Peyer's patch (tissue), 4 donors: ENCODE results near the gene IL13RA2. TPM values are rescaled to one million over a fixed set of nuclear protein-coding genes. Genes with fewer than 3 reads are reported as not detected.

Experiments
- DNase-seq, 3 donors: peaks; one replicate each; pipeline ENCODE4 v3.0.0-alpha.2; 2017 to 2019
- H3K27ac ChIP-seq, 4 donors: fragments of 200-600 bp; sonication (generic); one replicate each; pipeline ENCODE4 v1.5.1; 2016 to 2019
- H3K27me3 ChIP-seq, 2 donors: fragments of 200-600 bp; sonication (generic); one replicate each; pipeline ENCODE4 v1.5.1; 2019
- H3K36me3 ChIP-seq, 3 donors: fragments of 200-600 bp; sonication (generic); one replicate each; pipeline ENCODE4 v1.5.1; 2016 to 2019
- H3K4me1 ChIP-seq, 4 donors: fragments of 200-600 bp; sonication (generic); one replicate each; pipeline ENCODE4 v1.5.1; 2016 to 2019
- H3K4me3 ChIP-seq, 4 donors: fragments of 200-600 bp; sonication (generic); 1 replicate in 3 of 4; 2 replicates in 1 of 4; pipeline ENCODE4 v1.5.1; 2016 to 2019; ENCODE audit warnings: mild to moderate bottlenecking in 1 of 4
- H3K9me3 ChIP-seq, 4 donors: fragments of 200-600 bp; sonication (generic); one replicate each; pipeline ENCODE4 v1.5.1; 2016 to 2019; ENCODE audit warnings: mild to moderate bottlenecking in 1 of 4
- CTCF ChIP-seq, 6 experiments: fragments of 450-650 bp in 4 of 6; fragments of 200-600 bp in 2 of 6; sonication (generic) in 1 of 6; IDR thresholded peaks; one replicate each; pipeline ENCODE4 v1.5.1; 2017 to 2019; ENCODE audit warnings: antibody characterized with exemption in 6 of 6, mild to moderate bottlenecking in 3 of 6, moderate library complexity in 1 of 6
- POLR2A ChIP-seq, 2 donors: fragments of 450-650 bp; IDR thresholded peaks; one replicate each; pipeline ENCODE4 v1.5.1; 2017; ENCODE audit warnings: antibody characterized with exemption in 2 of 2, mild to moderate bottlenecking in 2 of 2, moderate library complexity in 2 of 2
- total RNA-seq, 4 donors: library from RNA; depleted of rRNA; stranded (reverse); fragments of >200 nt; gene quantifications; one replicate each; pipeline ENCODE4 v1.1.0, GENCODE V29; 2016

Gene IL13RA2
- total RNA-seq, 4 donors from 2014 or later, result not detected

GRCh38 chrX:115047715-115048114, 30.3 kb upstream of the IL13RA2 start:
- H3K4me3 ChIP-seq, result no peak overlapping the region
- H3K27me3 ChIP-seq, result no peaks in the 10 kb centered on the region
- no peaks in the 10 kb centered on the region for H3K36me3 ChIP-seq
- no peak for DNase-seq
- no peak overlapping the region for H3K27ac ChIP-seq
- no peaks in the 10 kb centered on the region for H3K4me1 ChIP-seq
- TF ChIP-seq POLR2A (IDR thresholded peaks at IDR 0.05) (no peak), CTCF (IDR thresholded peaks at IDR 0.05) (no peak)
- H3K9me3 ChIP-seq, result no peaks in the 10 kb centered on the region

- TF ChIP-seq POLR2A (IDR thresholded peaks at IDR 0.05), result no peak
- TF ChIP-seq CTCF (IDR thresholded peaks at IDR 0.05), result no peak
- no peak for DNase-seq
- no peaks in the 10 kb centered on the region for H3K36me3 ChIP-seq
- H3K27ac ChIP-seq, result no peak overlapping the region
- no peak overlapping the region for H3K4me3 ChIP-seq
- no peaks in the 10 kb centered on the region for H3K27me3 ChIP-seq
- H3K9me3 ChIP-seq, result no peaks in the 10 kb centered on the region
- no peaks in the 10 kb centered on the region for H3K4me1 ChIP-seq
These were observed 29.8 kb upstream of the IL13RA2 start for GRCh38 chrX:115047181-115047580.

- no peak overlapping the region for H3K4me3 ChIP-seq
- H3K4me1 ChIP-seq, result no peaks in the 10 kb centered on the region
- no peak for TF ChIP-seq POLR2A (IDR thresholded peaks at IDR 0.05)
- no peak for TF ChIP-seq CTCF (IDR thresholded peaks at IDR 0.05)
- no peak overlapping the region for H3K27ac ChIP-seq
- H3K36me3 ChIP-seq, result no peaks in the 10 kb centered on the region
- no peak for DNase-seq
- no peaks in the 10 kb centered on the region for H3K9me3 ChIP-seq
- H3K27me3 ChIP-seq, result no peaks in the 10 kb centered on the region
These were observed 23.0 kb upstream of the IL13RA2 start for GRCh38 chrX:115040417-115040816.

GRCh38 chrX:115038406-115038805, 21.0 kb upstream of the IL13RA2 start:
- Histone ChIP-seq H3K9me3 (no peaks in the 10 kb centered on the region), H3K36me3 (no peaks in the 10 kb centered on the region), H3K27ac (no peak overlapping the region), H3K4me3 (no peak overlapping the region), H3K4me1 (no peaks in the 10 kb centered on the region), H3K27me3 (no peaks in the 10 kb centered on the region)
- DNase-seq, result no peak
- no peak for TF ChIP-seq CTCF (IDR thresholded peaks at IDR 0.05)
- TF ChIP-seq POLR2A (IDR thresholded peaks at IDR 0.05), result no peak

GRCh38 chrX:115036029-115036428, 18.6 kb upstream of the IL13RA2 start:
- Histone ChIP-seq H3K27me3 (no peaks in the 10 kb centered on the region), H3K4me1 (no peaks in the 10 kb centered on the region), H3K9me3 (no peaks in the 10 kb centered on the region), H3K4me3 (no peak overlapping the region), H3K27ac (no peak overlapping the region), H3K36me3 (no peaks in the 10 kb centered on the region)
- no peak for TF ChIP-seq POLR2A (IDR thresholded peaks at IDR 0.05)
- DNase-seq, result no peak

- H3K27me3 ChIP-seq, result no peaks in the 10 kb centered on the region
- DNase-seq, result no peak
- TF ChIP-seq CTCF (IDR thresholded peaks at IDR 0.05) (no peak), POLR2A (IDR thresholded peaks at IDR 0.05) (no peak)
- H3K4me1 ChIP-seq, result no peaks in the 10 kb centered on the region
- H3K27ac ChIP-seq, result no peak overlapping the region
- H3K9me3 ChIP-seq, result no peaks in the 10 kb centered on the region
- H3K36me3 ChIP-seq, result no peaks in the 10 kb centered on the region
- no peak overlapping the region for H3K4me3 ChIP-seq
These were observed 14.6 kb upstream of the IL13RA2 start for GRCh38 chrX:115031989-115032388.
